IgD-negative memory B cell (primary cell): Measurements from ENCODE around the gene SCEL. TPM values are rescaled to one million over a fixed set of nuclear protein-coding genes. Genes with fewer than 3 reads are reported as not detected.

Experiments
- H3K27ac Mint-ChIP-seq, 3 donors: one replicate each; pipeline ENCODE4 v1.8.0; 2020 to 2022; ENCODE audit warnings: mild to moderate bottlenecking in 3 of 3, mixed read lengths in 3 of 3, moderate library complexity in 1 of 3
- H3K27me3 Mint-ChIP-seq: one replicate; pipeline ENCODE4 v1.8.0; 2021; ENCODE audit warnings: mixed read lengths
- H3K36me3 Mint-ChIP-seq: one replicate; pipeline ENCODE4 v1.8.0; 2020; ENCODE audit warnings: mild to moderate bottlenecking, mixed read lengths
- H3K4me1 Mint-ChIP-seq, 3 donors: one replicate each; pipeline ENCODE4 v1.8.0; 2020 to 2022; ENCODE audit warnings: mixed read lengths in 3 of 3, mild to moderate bottlenecking in 1 of 3
- H3K4me3 Mint-ChIP-seq, 4 donors: one replicate each; pipeline ENCODE4 v1.8.0; 2020 to 2022; ENCODE audit warnings: mild to moderate bottlenecking in 4 of 4, mixed read lengths in 4 of 4, moderate library complexity in 3 of 4
- H3K9me3 Mint-ChIP-seq, 3 donors: one replicate each; pipeline ENCODE4 v1.8.0; 2020 to 2021; ENCODE audit warnings: mixed read lengths in 3 of 3, mild to moderate bottlenecking in 1 of 3
- polyA plus RNA-seq: library from polyadenylated mRNA; unstranded; fragments of 300-500 nt; fragmentation: Illumina TruSeq; gene quantifications from one replicate; pipeline ENCODE4 v1.2.3, GENCODE V29; 2021

The SCEL gene
- polyA plus RNA-seq, 1 donor from 2014 or later, result not detected

GRCh38 chr13:77529501-77529840 lies 6.0 kb upstream of the SCEL start:
- H3K4me1 Mint-ChIP-seq, result no peaks in the 10 kb centered on the region
- H3K4me3 Mint-ChIP-seq, result no peak overlapping the region
- peaks cover 5% of the 10 kb centered on the region for H3K36me3 Mint-ChIP-seq
- H3K27me3 Mint-ChIP-seq, result no peaks in the 10 kb centered on the region
- H3K27ac Mint-ChIP-seq, result no peak overlapping the region
- H3K9me3 Mint-ChIP-seq, result no peaks in the 10 kb centered on the region

GRCh38 chr13:77530875-77531274 lies 4.6 kb upstream of the SCEL start:
- Mint-ChIP-seq H3K4me3 (no peak overlapping the region), H3K27me3 (no peaks in the 10 kb centered on the region), H3K27ac (no peak overlapping the region), H3K4me1 (no peaks in the 10 kb centered on the region), H3K36me3 (peaks cover 5% of the 10 kb centered on the region), H3K9me3 (no peaks in the 10 kb centered on the region)

DNA sequence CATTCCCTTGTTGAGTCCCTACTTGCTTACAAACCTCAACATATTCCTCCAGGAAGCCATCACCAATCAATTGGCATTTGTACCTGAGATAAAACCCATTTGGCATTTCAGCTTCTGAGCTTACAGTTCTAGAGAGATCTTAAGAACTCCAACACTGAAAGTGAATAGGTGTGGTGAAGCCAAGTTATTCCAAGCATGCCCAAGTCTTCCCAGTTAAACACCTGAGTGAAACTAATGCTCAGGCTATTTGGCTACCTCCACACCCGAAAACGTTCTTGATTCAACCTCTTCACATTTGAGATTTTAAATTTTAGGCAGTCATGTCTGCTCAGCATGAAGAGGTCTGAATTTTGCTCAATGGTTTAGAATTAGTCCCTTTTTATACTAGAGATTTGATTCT lies 2.5 kb upstream of the SCEL start:
- no peaks in the 10 kb centered on the region for H3K9me3 Mint-ChIP-seq
- no peak overlapping the region for H3K27ac Mint-ChIP-seq
- no peak overlapping the region for H3K4me3 Mint-ChIP-seq
- no peaks in the 10 kb centered on the region for H3K4me1 Mint-ChIP-seq
- H3K27me3 Mint-ChIP-seq, result peaks cover 6% of the 10 kb centered on the region
- H3K36me3 Mint-ChIP-seq, result peaks cover 5% of the 10 kb centered on the region

GRCh38 chr13:77533875-77534788 lies 1.4 kb upstream of the SCEL start:
- H3K4me1 Mint-ChIP-seq, result no peaks in the 10 kb centered on the region
- H3K27me3 Mint-ChIP-seq, result peaks cover 12% of the 10 kb centered on the region
- no peak overlapping the region for H3K27ac Mint-ChIP-seq
- no peaks in the 10 kb centered on the region for H3K9me3 Mint-ChIP-seq
- peaks cover 5% of the 10 kb centered on the region for H3K36me3 Mint-ChIP-seq
- H3K4me3 Mint-ChIP-seq, result no peak overlapping the region

GRCh38 chr13:77536358-77536757 lies 852 bp downstream of the SCEL start:
- no peak overlapping the region for H3K4me3 Mint-ChIP-seq
- no peaks in the 10 kb centered on the region for H3K4me1 Mint-ChIP-seq
- H3K27ac Mint-ChIP-seq, result no peak overlapping the region
- H3K36me3 Mint-ChIP-seq, result peaks cover 3% of the 10 kb centered on the region
- no peaks in the 10 kb centered on the region for H3K9me3 Mint-ChIP-seq
- H3K27me3 Mint-ChIP-seq, result peaks cover 13% of the 10 kb centered on the region

- Mint-ChIP-seq H3K9me3 (no peaks in the 10 kb centered on the region), H3K27ac (no peak overlapping the region), H3K36me3 (no peaks in the 10 kb centered on the region)
These were observed 1.9 kb downstream of the SCEL start for GRCh38 chr13:77537289-77537919.

DNA sequence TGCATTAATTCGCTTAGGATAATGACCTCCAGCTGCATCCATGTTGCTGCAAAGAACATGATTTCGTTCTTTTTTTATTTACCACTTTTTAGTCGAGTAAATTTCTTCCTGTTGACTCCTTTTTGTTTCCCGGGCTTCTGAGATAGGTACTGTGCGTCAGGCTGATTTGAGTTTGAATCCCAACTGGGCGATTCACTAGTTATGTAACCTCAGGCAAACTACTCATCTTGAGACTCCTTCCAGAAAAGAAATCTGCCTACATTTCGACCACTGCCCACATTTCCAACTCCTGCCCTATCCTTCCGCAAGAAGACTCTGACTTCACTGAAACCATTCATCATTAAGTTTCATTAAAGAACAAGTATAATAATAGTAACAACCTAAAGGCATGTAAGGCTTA lies 8.2 kb downstream of the SCEL start:
- peaks cover 8 to 11% (median 10%) of the 10 kb centered on the region in 3 donors for H3K4me1 Mint-ChIP-seq
- no peak overlapping the region for H3K4me3 Mint-ChIP-seq
- H3K27ac Mint-ChIP-seq, result no peak overlapping the region
- H3K27me3 Mint-ChIP-seq, result peaks cover 1% of the 10 kb centered on the region
- H3K9me3 Mint-ChIP-seq, result no peaks in the 10 kb centered on the region
- H3K36me3 Mint-ChIP-seq, result no peaks in the 10 kb centered on the region

More at GRCh38 chr13:77537289-77537919, 1.9 kb downstream of the SCEL start:
- H3K27me3 Mint-ChIP-seq, result peaks cover 13% of the 10 kb centered on the region
- no peak overlapping the region for H3K4me3 Mint-ChIP-seq
- no peaks in the 10 kb centered on the region for H3K4me1 Mint-ChIP-seq

DNA sequence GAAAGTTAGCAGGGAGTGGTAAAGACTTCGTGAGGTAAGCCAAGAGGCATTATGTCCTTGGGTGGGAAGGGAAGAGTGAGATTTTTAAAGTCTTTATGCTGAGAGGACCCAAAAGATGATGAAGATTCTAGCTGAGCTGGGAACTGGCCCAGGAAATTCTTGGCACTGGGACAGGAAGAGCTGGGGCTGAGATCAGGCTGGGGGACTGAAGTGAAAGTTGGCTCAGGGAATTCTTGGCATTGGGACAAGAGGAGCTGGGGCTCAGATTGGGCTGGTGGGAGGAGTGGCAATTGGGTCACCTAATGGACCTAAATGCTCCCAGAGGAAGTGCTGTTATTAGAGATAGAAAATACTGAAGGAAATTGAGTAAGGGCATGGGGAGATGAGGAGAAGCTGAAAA lies 8.8 kb downstream of the SCEL start:
- H3K4me3 Mint-ChIP-seq, result peak overlapping the region in 1 of 4 donors; percentile 70
- no peaks in the 10 kb centered on the region for H3K36me3 Mint-ChIP-seq
- H3K27me3 Mint-ChIP-seq, result peaks cover 1% of the 10 kb centered on the region
- H3K9me3 Mint-ChIP-seq, result no peaks in the 10 kb centered on the region
- H3K27ac Mint-ChIP-seq, result peak overlapping the region in 1 of 3 donors; percentile 42
- H3K4me1 Mint-ChIP-seq, result peaks cover 8 to 11% (median 10%) of the 10 kb centered on the region in 3 donors

DNA sequence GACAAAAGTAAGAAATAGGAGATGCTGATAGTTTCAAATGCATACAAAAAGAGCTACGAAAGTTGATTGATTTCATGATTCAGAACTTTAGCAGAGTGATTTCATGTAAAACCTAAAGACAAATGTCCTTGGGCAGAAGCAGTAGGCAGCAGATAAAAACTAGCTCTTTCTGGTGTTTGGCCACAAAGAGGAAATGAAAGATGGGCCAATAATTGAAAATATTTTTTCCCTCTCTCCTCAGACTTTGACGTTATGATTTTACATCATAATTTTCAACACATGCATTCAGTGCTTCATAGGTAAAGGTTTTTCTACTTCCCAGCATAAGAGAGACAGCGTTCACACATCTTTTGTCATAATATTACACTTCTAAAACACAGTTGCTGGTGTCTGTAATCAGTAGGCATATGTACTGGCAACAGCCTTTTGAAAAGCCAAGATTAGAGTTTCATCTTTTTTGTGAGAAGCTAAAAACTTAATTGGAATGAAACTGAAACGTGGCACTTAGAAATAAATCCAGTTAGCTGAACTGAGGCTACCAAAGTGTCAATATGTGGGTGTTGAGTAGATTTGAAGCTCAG lies 9.3 kb downstream of the SCEL start:
- Mint-ChIP-seq H3K27ac (peak overlapping the region in 1 of 3 donors; percentile 42), H3K36me3 (no peaks in the 10 kb centered on the region)

DNA sequence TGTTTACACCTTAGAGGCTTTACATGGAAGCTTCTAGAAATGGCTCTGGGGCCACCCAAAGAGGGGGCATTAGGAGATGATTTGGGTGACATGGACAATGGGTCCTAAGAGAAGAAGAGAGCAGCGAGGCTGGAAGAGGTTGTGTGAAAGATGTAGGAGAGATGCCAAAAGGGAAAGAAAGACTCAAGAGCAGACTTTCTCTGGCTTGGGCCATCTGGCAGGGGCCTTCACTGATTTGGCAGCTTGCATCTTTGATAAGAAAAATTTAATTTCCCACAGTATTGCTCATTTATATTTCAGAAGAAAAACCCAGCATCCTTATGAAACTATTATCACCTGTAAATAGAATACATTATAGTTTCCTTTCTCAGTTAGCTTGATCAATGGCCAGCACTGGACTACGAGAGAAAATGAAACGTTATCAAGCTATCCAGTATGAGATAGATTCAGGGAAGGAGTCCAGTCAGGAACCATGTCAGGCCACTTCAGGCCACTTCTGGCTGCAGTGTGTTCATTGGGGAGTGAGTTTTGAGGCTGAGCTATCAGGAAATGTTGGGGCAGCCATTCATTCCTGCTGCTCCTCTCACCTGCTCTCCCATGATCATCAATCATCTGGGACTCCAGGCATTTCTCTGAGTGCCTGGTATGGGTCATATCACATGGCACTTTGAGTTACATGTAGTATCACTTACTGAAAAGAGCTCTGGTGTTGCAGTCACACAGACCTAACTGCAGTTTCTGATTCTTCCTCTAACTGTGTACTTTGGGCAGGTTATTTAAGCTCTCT lies 10.3 kb downstream of the SCEL start:
- H3K4me1 Mint-ChIP-seq, result peaks cover 8 to 11% (median 10%) of the 10 kb centered on the region in 3 donors
- no peaks in the 10 kb centered on the region for H3K27me3 Mint-ChIP-seq
- H3K9me3 Mint-ChIP-seq, result no peaks in the 10 kb centered on the region
- H3K27ac Mint-ChIP-seq, result no peak overlapping the region
- H3K4me3 Mint-ChIP-seq, result no peak overlapping the region
- no peaks in the 10 kb centered on the region for H3K36me3 Mint-ChIP-seq

More for the DNA sequence above, 9.3 kb downstream of the SCEL start:
- Mint-ChIP-seq H3K27me3 (peaks cover 1% of the 10 kb centered on the region), H3K9me3 (no peaks in the 10 kb centered on the region), H3K4me1 (peaks cover 8 to 11% (median 10%) of the 10 kb centered on the region in 3 donors), H3K4me3 (no peak overlapping the region)

GRCh38 chr13:77548095-77548494 lies 12.6 kb downstream of the SCEL start:
- no peaks in the 10 kb centered on the region for H3K36me3 Mint-ChIP-seq
- no peaks in the 10 kb centered on the region for H3K9me3 Mint-ChIP-seq
- no peaks in the 10 kb centered on the region for H3K27me3 Mint-ChIP-seq
- no peak overlapping the region for H3K4me3 Mint-ChIP-seq
- H3K27ac Mint-ChIP-seq, result no peak overlapping the region
- H3K4me1 Mint-ChIP-seq, result peaks cover 8 to 11% (median 10%) of the 10 kb centered on the region in 3 donors

DNA sequence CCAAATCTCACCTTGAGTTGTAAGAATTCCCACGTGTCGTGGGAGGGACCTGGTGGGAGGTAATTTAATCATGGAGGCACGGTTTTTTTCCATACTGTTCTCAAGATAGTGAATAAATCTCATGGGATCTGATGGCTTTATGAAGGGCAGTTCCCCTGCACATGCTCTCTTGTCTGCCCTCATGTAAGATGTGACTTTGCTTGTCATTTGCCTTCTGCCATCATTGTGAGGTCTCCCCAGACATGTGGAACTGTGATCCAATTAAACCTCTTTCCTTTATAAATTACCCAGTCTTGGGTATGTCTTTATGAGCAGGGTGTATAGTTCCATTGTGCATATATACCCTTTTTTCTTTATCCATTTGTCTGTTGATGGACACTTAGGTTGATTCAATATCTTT lies 13.1 kb downstream of the SCEL start:
- Mint-ChIP-seq H3K27me3 (no peaks in the 10 kb centered on the region), H3K36me3 (no peaks in the 10 kb centered on the region), H3K27ac (no peak overlapping the region), H3K4me1 (peaks cover 8 to 11% (median 10%) of the 10 kb centered on the region in 3 donors), H3K4me3 (no peak overlapping the region), H3K9me3 (no peaks in the 10 kb centered on the region)

- Mint-ChIP-seq H3K9me3 (no peaks in the 10 kb centered on the region), H3K4me3 (no peak overlapping the region), H3K27me3 (peaks cover 2% of the 10 kb centered on the region), H3K36me3 (no peaks in the 10 kb centered on the region), H3K4me1 (peaks cover 4 to 10% (median 5%) of the 10 kb centered on the region in 3 donors), H3K27ac (peak overlapping the region in 1 of 3 donors; percentile 62)
These were observed 18.6 kb downstream of the SCEL start for GRCh38 chr13:77554069-77554468.

GRCh38 chr13:77555246-77555645 lies 19.7 kb downstream of the SCEL start:
- no peak overlapping the region for H3K4me3 Mint-ChIP-seq
- peaks cover 0 to 2% (median 0%) of the 10 kb centered on the region in 3 donors for H3K9me3 Mint-ChIP-seq
- H3K4me1 Mint-ChIP-seq, result peaks cover 4 to 16% (median 5%) of the 10 kb centered on the region in 3 donors
- H3K27ac Mint-ChIP-seq, result no peak overlapping the region
- H3K36me3 Mint-ChIP-seq, result no peaks in the 10 kb centered on the region
- peaks cover 2% of the 10 kb centered on the region for H3K27me3 Mint-ChIP-seq

DNA sequence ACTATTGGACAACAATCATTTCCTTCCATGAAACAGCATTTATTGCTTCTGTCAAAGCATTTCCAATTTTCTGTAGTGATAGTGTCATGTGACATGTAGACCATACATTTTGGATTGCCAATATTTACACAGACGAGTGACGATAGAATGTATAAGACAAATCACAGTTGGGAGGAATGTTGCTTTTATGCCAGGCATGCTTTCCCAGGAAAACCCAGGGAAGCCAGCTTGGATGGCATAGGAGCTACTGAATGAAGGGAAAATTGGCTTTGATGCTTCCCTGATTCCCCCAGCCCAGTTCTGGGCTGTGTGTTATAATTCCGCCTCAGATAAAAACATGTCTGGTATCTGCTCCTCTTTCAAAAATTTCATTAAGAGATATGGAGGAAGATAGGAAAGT lies 22.5 kb downstream of the SCEL start:
- Mint-ChIP-seq H3K4me1 (peaks cover 5 to 16% (median 8%) of the 10 kb centered on the region in 3 donors), H3K4me3 (peak overlapping the region in 1 of 4 donors; percentile 67), H3K9me3 (peaks cover 0 to 2% (median 0%) of the 10 kb centered on the region in 3 donors), H3K27me3 (peaks cover 2% of the 10 kb centered on the region), H3K36me3 (no peaks in the 10 kb centered on the region), H3K27ac (no peak overlapping the region)
